G401.6 (cell line): ENCODE results near the gene SHISAL2B.
"Not testable (repeated sequence)": the region's sequence is repeated elsewhere in the genome, so short reads cannot be mapped to it uniquely, and the experiment has no call there.

Source experiments
- FAIRE-seq: peaks from 2 replicates; lab custom pipeline; 2012; peaks lifted over from hg19 to GRCh38; lab: Jason Lieb, UNC

SHISAL2B gene

GRCh38 chr5:64700765-64701164 is 10.5 kb downstream of the SHISAL2B start:
- no peak for FAIRE-seq

DNA sequence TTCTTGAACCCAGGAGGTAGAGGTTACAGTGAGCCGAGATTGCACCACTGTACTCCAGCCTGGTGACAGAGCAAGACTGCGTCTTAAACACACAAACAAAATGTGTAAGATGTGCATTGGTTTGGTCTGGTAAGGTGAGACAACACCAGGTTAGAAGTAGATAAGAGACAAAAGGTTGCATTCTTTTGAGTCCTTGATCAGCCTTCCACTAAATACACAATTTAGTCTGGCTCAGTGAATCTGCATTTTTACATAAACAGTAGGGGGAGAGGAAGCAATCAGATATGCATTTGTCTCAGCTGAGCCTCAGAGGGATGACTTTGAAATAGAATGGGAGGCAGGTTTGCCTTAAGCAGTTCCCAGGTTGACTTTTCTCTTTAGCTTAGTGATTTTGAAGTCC is 15.8 kb downstream of the SHISAL2B start:
- not testable (repeated sequence) for FAIRE-seq

DNA sequence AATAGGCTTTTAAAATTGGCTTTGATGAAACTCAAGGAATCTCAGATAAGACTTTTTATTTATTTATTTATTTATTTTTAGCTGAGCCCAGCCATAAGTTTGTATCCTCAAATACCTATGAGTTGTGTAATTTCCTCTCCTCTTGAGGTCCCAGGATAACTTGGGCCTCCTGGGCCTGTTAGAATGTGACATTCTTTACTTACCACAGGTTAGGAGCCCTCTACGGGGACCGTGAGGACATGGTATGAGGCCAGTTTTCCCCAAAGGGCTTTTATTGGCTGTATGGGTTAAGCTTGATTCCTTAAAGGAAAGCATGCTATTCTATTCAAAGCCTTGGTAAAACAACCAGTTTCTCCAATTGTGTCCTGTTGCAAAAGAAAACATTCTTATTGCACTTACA is 16.9 kb downstream of the SHISAL2B start:
- FAIRE-seq: no peak

DNA sequence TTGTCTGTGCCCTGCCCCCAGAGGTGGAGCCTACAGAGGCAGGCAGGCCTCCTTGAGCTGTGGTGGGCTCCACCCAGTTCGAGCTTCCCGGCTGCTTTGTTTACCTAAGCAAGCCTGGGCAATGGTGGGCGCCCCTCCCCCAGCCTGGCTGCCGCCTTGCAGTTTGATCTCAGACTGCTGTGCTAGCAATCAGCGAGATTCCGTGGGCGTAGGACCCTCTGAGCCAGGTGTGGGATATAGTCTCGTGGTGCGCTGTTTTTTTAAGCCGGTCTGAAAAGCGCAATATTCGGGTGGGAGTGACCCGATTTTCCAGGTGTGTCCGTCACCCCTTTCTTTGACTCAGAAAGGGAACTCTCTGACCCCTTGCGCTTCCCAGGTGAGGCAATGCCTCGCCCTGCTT is 24.2 kb downstream of the SHISAL2B start:
- FAIRE-seq: not testable (repeated sequence)

- no peak for FAIRE-seq
These were observed 32.3 kb downstream of the SHISAL2B start for GRCh38 chr5:64722588-64722987.

DNA sequence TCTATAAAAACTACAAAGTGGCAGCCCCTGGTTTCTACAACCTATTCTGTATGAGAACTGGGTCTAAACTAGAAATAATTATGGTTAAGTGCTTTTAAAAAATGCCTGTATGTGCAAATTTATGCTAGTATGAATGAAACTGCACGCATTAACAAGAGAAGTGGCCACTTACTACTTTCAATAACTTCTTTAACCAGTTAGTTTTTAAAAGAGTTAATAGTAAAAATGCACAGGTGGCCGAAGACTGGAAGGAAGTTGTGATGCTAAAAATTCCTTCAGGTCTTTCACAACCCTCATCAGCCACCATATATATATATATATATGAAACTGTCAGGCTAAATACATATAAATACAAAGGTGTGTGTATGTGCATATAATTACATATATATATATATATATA is 36.8 kb downstream of the SHISAL2B start:
- no peak for FAIRE-seq

DNA sequence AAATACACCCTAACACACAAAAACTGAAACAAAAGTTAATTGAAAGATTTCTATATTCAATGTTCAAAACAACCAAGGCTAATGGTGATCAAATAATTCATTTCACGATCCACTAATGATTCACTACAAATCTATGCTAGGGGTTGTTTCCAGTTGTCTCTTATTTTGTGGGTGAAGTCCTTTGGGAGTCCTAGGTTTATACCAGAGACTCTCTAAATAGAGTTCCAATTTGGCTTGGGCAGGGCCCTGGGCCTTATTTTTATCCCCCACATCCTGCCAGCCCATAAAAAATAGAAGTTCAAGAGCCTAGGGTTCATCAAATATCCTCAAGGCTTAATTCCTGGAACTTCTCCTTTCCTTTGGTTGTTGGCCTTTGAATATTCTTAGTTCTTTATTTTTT is 52.1 kb downstream of the SHISAL2B start:
- FAIRE-seq: no peak

DNA sequence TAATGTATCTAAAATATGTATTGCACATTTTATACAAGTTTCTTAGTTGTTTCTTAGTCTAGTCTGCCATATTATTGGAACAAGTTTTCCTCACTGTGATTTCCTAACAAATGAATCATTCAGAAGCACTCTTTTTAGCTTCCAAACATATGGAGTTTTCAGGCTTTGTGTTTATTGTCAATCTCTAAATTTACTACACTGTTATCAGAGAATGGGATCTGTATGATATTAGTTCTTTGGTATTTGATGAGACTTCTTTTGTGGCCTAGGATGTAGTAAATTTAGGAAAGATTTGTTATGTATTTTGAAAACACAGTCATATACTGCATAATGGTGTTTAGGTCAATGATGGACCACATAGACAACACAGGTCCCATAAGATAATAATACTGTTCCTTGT is 52.5 kb downstream of the SHISAL2B start:
- no peak for FAIRE-seq

- FAIRE-seq: no peak
These were observed 54.6 kb downstream of the SHISAL2B start for GRCh38 chr5:64744914-64745313.

DNA sequence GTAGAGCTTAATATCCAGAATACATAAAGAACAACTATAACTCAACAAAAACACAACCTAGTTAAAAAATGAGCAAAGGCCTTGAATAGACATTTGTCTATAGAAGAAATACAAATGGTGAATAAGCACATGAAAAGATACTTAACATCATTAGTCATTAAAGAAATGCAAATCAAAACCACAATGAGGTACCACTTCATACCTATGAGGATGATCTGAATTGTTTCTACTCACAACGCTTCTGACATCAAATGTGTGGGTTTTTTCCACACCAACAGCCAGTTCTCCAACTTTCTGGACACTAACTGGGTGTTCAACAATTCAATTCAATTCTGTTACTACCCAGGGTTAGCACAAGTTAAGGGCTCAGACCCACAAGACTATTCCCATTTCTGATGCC is 56.1 kb downstream of the SHISAL2B start:
- no peak for FAIRE-seq

DNA sequence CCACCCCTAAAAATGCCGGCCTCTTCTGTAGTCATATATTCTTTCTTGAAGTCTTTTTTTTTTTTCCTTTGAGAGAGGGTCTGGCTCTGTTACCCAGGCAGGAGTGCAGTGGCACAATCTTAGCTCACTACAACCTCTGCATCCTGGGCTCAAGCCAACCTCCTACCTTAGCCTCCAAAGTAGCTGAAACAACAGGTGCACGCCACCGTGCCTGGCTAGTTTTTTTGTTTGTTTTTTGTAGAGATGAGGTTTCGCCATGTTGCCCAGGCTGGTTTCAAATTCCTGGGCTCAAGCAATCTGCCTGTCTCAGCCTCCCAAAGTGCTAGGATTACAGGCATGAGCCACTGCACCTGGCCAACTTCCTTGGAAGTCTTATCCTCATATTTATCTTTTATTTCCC is 59.1 kb downstream of the SHISAL2B start:
- no peak for FAIRE-seq

DNA sequence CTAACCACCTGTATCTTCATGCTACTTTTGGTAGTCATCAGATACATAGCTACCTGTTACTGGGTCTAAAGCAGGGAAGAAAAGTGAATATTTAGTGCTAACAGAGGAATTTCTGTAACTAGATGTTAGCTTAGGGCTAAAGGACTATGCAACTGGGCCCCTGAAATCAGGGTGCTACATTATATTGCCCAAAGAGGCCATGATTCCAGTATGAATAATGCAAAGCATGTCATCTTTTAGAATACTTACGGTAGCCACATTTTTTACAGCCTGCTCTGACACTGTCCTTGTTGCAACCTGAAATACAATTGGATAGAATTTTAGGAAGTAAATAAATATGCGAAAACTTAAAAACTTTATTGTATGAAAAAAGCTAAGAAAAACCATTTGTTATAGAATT is 63.8 kb downstream of the SHISAL2B start:
- no peak for FAIRE-seq

GRCh38 chr5:64758901-64759300 is 68.6 kb downstream of the SHISAL2B start:
- FAIRE-seq: no peak

DNA sequence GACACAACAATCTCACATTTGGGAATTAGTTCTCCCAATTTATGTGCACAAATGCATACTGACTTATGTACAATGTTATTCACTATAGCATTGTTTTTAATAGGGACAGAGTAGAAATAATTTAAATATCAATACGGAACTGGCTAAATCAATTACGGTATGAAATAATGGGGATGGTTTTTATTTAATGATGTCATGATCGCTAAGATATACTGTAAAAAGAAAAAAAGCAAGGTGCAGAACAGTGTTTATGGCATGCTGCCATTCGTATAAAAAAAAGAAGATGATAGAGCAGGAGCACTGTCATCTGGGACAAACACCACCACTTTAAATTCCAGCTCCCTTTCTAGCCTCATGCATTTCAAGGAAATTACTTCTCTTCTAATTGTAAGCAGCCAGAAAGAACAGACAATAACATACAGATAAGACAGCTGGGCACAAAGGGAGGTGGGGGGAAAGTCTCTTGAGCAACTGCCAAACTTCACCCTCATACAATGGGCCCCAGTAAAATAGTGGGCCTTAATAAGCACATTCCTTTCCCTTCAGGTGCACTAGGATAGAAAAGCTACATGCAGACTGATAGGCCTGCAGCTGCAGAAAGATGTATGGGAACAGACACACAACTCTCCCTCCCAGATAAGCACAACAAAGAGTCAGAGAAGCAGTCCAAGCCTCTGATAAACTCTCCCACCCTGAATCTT is 69.8 kb downstream of the SHISAL2B start:
- FAIRE-seq: no peak

- FAIRE-seq: no peak
These were observed 73.7 kb downstream of the SHISAL2B start for GRCh38 chr5:64763948-64764503.

DNA sequence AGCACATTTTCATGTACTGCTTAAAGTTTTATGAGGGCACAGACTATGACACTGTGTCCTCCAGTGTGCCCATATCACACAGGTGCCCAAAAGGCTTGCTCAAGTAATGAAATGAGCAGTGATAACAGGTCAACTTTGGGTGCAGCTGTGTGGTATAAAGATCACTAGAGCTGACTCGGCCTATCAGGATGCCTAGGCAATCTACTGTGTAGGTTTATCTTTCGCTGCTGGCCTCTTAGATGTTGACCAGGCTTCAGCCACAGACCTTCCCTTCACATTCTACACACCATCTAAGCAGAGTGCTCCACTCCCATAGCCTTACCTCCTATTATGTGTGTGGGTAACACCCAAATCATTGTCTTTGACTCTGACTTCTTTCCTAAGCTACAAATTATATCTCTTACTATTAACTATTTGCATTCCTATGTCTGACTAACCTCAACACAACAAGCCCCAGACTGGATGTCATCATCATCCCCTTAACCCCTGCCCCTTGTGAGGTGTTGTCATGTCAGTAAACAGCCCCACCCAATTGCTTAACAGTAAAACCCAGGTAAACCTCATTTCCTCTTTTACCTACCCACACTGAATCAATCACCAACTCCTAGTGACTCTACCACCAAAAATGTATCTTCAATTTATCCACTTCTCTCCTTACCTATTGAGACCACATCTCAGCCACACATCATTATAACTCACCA is 75.7 kb downstream of the SHISAL2B start:
- FAIRE-seq: no peak

DNA sequence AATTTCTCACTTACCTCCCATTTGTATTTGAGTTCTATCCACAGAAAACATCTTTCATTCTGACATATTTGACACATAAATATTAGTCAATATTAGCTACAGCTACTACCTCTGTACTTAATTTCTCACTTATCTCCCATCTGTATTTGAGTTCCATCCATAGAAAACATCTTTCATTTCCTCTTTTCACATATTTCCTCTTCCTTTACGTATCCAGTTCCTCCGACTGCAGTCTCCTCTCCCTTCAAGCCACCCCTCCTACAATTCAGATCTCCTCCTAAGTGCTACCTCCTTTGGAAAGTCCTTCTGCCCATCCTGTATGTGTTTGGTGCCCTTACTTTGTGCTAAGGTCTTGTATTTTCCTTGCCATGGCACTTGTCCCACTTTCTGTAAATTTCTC is 76.6 kb downstream of the SHISAL2B start:
- FAIRE-seq: no peak
